ENCODE results near the gene PTPN7. TPM values are rescaled to one million over a fixed set of nuclear protein-coding genes. Genes with fewer than 3 reads are reported as not detected.

PTPN7 gene
- total RNA-seq, 2 donors from 2014 or later = not detected

DNA sequence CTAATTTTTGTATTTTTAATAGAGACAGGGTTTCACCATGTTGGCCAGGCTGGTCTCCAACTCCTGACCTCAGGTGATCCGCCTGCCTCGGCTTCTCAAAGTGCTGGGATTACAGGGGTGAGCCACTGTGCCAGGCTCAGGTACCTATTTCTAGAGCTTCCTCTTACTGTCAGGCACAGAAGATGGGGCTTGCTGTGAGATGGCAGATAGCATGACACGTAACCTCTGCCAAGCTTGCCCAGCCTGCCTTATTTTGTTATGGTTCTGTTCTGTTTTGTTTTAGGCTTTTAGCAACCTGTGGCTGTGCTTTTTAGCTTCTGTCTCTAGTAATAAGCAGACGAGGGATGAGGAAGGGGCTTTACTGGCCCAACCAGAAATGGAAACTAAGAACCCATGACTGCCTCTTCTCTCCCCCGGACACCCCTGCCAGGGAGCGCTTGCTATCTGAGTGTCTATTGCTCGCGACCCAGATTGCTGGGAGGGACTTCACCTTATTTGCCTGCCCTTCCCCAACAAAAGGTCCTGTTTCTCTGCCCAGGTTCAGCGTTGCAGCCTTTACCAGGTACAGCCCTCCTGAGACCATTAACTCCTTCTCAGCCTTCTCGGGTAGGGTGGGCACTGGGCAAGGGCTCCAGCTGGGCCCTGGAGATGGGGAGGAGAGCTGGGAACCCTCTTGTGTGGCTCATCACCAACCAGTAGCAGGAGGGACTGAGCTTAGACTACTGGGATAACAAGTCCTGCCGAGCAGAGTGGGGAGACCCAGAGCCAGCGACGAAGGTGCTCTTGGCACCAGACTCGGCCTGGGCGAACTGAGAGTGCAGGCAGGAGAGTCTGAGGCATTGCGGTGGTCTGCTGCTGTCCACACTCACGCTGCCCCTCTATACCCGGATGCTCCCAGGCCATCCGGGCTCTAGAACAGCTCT lies 19.7 kb upstream of the PTPN7 start:
- Mint-ChIP-seq H3K9me3 (no peaks in the 10 kb centered on the region), H3K4me3 (no peak overlapping the region), H3K27me3 (ENCODE audit: insufficient read depth) (peaks cover 16% of the 10 kb centered on the region), H3K36me3 (ENCODE audit: low read depth) (no peaks in the 10 kb centered on the region), H3K4me1 (peaks cover 7% of the 10 kb centered on the region), H3K27ac (no peak overlapping the region)
- Histone ChIP-seq H3K9ac (ENCODE audit: extremely low read depth, low read length, poor library complexity, severe bottlenecking) (no peak overlapping the region), H3K27ac (ENCODE audit: low read depth, low read length) (no peak overlapping the region), H3K9me3 (ENCODE audit: control insufficient read depth, low read length) (no peaks in the 10 kb centered on the region), H3K4me1 (ENCODE audit: control insufficient read depth, insufficient read depth, low read length) (no peaks in the 10 kb centered on the region), H3K36me3 (ENCODE audit: control insufficient read depth, insufficient read depth, low read length) (no peaks in the 10 kb centered on the region), H3K27me3 (ENCODE audit: control insufficient read depth, insufficient read depth, low read length, poor library complexity, severe bottlenecking) (no peaks in the 10 kb centered on the region), H3K4me3 (ENCODE audit: low read length) (no peak overlapping the region)
- DNase-seq = no peak
- 87 to 91% methylated on average over 9 to 19 of the region's 19 CpGs for WGBS, 2 experiments (ENCODE audit: insufficient coverage in 1 of 2, insufficient read length in 1 of 2)
- TF ChIP-seq, protein P1, sequence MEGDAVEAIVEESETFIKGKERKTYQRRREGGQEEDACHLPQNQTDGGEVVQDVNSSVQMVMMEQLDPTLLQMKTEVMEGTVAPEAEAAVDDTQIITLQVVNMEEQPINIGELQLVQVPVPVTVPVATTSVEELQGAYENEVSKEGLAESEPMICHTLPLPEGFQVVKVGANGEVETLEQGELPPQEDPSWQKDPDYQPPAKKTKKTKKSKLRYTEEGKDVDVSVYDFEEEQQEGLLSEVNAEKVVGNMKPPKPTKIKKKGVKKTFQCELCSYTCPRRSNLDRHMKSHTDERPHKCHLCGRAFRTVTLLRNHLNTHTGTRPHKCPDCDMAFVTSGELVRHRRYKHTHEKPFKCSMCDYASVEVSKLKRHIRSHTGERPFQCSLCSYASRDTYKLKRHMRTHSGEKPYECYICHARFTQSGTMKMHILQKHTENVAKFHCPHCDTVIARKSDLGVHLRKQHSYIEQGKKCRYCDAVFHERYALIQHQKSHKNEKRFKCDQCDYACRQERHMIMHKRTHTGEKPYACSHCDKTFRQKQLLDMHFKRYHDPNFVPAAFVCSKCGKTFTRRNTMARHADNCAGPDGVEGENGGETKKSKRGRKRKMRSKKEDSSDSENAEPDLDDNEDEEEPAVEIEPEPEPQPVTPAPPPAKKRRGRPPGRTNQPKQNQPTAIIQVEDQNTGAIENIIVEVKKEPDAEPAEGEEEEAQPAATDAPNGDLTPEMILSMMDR (conservative IDR thresholded peaks at IDR 0.05) = no peak

DNA sequence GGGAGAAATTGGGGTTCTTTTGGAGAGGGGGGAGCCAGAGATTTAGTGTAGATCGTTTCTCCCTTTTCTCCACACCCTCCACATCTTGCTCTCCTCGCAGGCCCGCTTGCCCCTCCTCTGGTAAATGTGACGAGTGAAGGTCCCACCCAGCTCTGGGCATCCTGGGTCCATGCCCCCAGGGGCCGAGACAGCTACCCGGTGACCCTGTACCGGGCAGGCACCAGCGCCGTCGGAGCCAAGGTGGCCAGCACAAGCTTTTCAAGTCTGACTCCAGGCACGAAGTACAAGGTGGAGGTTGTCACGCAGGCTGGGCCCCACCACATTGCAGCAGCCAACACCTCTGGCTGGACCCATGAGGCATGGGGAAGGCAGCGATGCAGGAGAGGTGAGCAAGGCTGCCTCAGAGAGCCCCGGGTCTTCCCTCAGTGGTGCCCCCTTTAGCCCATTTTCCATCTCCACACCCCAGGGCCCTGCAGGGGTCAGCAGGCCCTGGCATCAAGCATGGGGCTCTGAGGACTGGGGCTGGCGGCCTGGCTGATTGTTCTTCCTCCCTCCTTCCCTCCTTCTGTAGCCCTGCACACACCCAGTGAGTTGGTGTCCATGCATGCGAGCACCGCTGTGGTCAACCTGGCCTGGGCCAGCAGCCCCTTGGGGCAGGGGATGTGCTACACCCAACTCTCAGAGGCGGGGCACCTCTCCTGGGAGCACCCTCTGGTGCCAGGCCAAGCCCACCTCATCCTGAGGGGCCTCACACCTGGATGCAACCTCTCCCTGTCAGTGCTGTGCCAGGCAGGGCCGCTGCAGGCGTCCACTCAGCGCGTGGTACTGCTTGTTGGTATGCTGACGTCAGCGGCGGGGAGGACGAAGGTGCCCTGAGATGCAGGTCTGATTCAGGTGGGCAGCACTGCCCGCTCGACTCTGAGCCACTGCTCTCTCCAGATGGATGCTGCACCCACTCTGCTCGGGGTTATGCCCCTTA lies 16.8 kb upstream of the PTPN7 start:
- H3K9me3 Mint-ChIP-seq = no peaks in the 10 kb centered on the region
- peaks cover 4% of the 10 kb centered on the region for H3K27me3 Mint-ChIP-seq (ENCODE audit: insufficient read depth)
- H3K36me3 Mint-ChIP-seq (ENCODE audit: low read depth) = no peaks in the 10 kb centered on the region
- WGBS, 2 experiments (ENCODE audit: insufficient coverage in 1 of 2, insufficient read length in 1 of 2) = 93 to 97% methylated on average over 17 to 29 of the region's 29 CpGs
- TF ChIP-seq, protein P1 (conservative IDR thresholded peaks at IDR 0.05) = peak; percentile 44
- no peak for DNase-seq
- H3K36me3 ChIP-seq (ENCODE audit: control insufficient read depth, insufficient read depth, low read length) = no peaks in the 10 kb centered on the region
- H3K4me1 Mint-ChIP-seq = no peaks in the 10 kb centered on the region
- no peaks in the 10 kb centered on the region for H3K4me1 ChIP-seq (ENCODE audit: control insufficient read depth, insufficient read depth, low read length)
- H3K4me3 ChIP-seq (ENCODE audit: low read length) = no peak overlapping the region
- H3K4me3 Mint-ChIP-seq = no peak overlapping the region
- no peak overlapping the region for H3K9ac ChIP-seq (ENCODE audit: extremely low read depth, low read length, poor library complexity, severe bottlenecking)
- no peaks in the 10 kb centered on the region for H3K27me3 ChIP-seq (ENCODE audit: control insufficient read depth, insufficient read depth, low read length, poor library complexity, severe bottlenecking)
- H3K27ac Mint-ChIP-seq = no peak overlapping the region
- no peaks in the 10 kb centered on the region for H3K9me3 ChIP-seq (ENCODE audit: control insufficient read depth, low read length)
- H3K27ac ChIP-seq (ENCODE audit: low read depth, low read length) = no peak overlapping the region

DNA sequence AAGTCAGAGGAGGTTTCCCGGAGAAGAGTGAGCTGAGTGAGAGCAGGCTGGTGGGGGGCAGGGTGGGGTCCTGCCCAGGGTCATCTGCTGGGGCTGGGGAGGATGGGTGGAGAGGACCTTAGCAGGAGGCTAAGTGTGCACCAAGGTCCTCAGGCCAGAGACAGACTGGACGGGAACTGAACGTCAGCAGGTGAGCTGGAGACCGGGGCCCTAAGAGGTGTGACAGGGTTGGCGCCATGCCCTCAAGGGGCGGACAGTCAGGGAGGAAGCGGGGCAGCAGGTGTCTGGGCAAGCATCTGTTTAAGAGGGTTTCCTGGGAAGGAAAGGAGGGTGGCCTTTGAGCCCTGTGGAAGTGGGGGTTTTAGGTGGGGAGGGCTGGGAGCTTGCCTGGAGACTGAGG lies 13.6 kb upstream of the PTPN7 start:
- no peak overlapping the region for H3K4me3 ChIP-seq (ENCODE audit: low read length)
- Mint-ChIP-seq H3K4me3 (no peak overlapping the region), H3K9me3 (no peaks in the 10 kb centered on the region), H3K4me1 (no peaks in the 10 kb centered on the region), H3K36me3 (ENCODE audit: low read depth) (no peaks in the 10 kb centered on the region), H3K27ac (no peak overlapping the region), H3K27me3 (ENCODE audit: insufficient read depth) (no peaks in the 10 kb centered on the region)
- TF ChIP-seq, protein P1 (conservative IDR thresholded peaks at IDR 0.05) = no peak
- H3K9me3 ChIP-seq (ENCODE audit: control insufficient read depth, low read length) = no peaks in the 10 kb centered on the region
- DNase-seq = peak; percentile 36
- H3K27me3 ChIP-seq (ENCODE audit: control insufficient read depth, insufficient read depth, low read length, poor library complexity, severe bottlenecking) = no peaks in the 10 kb centered on the region
- H3K36me3 ChIP-seq (ENCODE audit: control insufficient read depth, insufficient read depth, low read length) = no peaks in the 10 kb centered on the region
- WGBS, 2 experiments (ENCODE audit: insufficient coverage in 1 of 2, insufficient read length in 1 of 2) = 81 to 88% methylated on average over 6 to 7 of the region's 7 CpGs
- H3K9ac ChIP-seq (ENCODE audit: extremely low read depth, low read length, poor library complexity, severe bottlenecking) = no peak overlapping the region
- no peak overlapping the region for H3K27ac ChIP-seq (ENCODE audit: low read depth, low read length)
- no peaks in the 10 kb centered on the region for H3K4me1 ChIP-seq (ENCODE audit: control insufficient read depth, insufficient read depth, low read length)

Data from endodermal cell (in vitro differentiated cells).